Measurements from ENCODE around the gene PABPN1.

PABPN1 gene

DNA sequence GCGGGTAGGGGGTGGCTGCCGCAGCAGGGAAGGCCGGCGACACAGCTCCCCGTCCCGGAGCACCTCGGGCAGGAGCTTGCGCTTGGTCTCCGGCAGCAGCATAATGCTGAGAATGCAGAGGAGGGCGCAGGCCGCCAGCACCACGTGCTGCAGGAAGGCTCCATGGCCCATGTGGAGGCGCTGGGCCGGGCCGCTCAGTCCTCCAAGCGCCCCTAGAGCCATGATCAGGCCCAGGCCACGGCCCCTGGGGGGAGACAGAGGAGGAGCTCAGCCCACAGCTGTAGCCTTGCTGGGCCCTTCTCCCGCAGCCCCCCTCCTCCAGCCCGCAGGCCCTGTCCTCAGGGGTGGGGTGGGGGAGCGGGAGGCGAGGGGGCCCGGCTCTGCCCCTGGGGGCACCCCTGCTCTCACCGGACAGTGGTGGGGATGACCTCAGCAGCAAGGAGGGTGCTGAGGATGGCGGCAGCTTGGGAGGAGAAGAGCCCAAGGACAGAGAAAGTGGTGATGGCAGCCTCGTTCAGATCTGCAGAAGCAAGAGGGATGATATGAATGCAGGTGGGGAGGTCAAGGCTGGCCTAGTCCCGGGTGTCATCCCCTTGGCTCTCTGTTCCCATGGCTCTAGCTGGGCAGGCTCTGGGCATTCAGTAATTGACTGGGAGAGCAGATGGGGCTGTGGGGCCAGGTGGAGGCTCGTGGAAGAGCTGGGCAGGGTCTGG, 25.6 kb downstream of the PABPN1 start:
- Histone ChIP-seq H3K9me3 (ENCODE audit: control insufficient read depth, insufficient read depth, low read length) (no peaks in the 10 kb centered on the region), H3K27me3 (ENCODE audit: control insufficient read depth, insufficient read depth, low read length) (peaks cover 13% of the 10 kb centered on the region), H3K9ac (ENCODE audit: low read depth, low read length) (no peak overlapping the region), H3K4me3 (ENCODE audit: low read depth, low read length) (no peak overlapping the region), H3K4me1 (ENCODE audit: control insufficient read depth, insufficient read depth, low read length) (peaks cover 5% of the 10 kb centered on the region), H3K36me3 (ENCODE audit: control insufficient read depth, insufficient read depth, low read length) (no peaks in the 10 kb centered on the region)

GRCh38 chr14:23347406-23348296, 26.4 kb downstream of the PABPN1 start:
- H3K27me3 ChIP-seq (ENCODE audit: control insufficient read depth, insufficient read depth, low read length), result peaks cover 13% of the 10 kb centered on the region
- H3K36me3 ChIP-seq (ENCODE audit: control insufficient read depth, insufficient read depth, low read length), result no peaks in the 10 kb centered on the region
- H3K9ac ChIP-seq (ENCODE audit: low read depth, low read length), result no peak overlapping the region
- peaks cover 5% of the 10 kb centered on the region for H3K4me1 ChIP-seq (ENCODE audit: control insufficient read depth, insufficient read depth, low read length)
- no peaks in the 10 kb centered on the region for H3K9me3 ChIP-seq (ENCODE audit: control insufficient read depth, insufficient read depth, low read length)
- no peak overlapping the region for H3K4me3 ChIP-seq (ENCODE audit: low read depth, low read length)

DNA sequence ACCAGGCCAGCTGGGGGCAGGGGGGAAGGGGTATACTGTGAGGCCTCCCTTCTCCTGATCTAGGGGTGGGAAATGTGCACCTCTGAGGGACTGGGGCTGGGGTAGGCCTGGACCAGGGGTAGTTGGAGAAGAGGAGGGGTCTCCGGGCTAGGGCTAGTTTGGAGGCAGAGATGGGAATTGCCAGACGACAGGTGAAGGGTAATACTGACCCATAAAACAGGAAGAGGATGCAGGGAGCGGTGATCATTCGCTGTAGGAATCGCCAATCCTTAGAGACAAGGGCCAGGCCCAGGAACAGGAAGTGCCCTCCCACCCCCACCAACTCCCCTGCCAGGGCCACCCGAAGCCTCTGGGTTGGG, 27.0 kb downstream of the PABPN1 start:
- Histone ChIP-seq H3K9ac (ENCODE audit: low read depth, low read length) (no peak overlapping the region), H3K27me3 (ENCODE audit: control insufficient read depth, insufficient read depth, low read length) (peaks cover 17% of the 10 kb centered on the region), H3K9me3 (ENCODE audit: control insufficient read depth, insufficient read depth, low read length) (no peaks in the 10 kb centered on the region), H3K4me1 (ENCODE audit: control insufficient read depth, insufficient read depth, low read length) (peaks cover 5% of the 10 kb centered on the region), H3K36me3 (ENCODE audit: control insufficient read depth, insufficient read depth, low read length) (no peaks in the 10 kb centered on the region), H3K4me3 (ENCODE audit: low read depth, low read length) (no peak overlapping the region)

DNA sequence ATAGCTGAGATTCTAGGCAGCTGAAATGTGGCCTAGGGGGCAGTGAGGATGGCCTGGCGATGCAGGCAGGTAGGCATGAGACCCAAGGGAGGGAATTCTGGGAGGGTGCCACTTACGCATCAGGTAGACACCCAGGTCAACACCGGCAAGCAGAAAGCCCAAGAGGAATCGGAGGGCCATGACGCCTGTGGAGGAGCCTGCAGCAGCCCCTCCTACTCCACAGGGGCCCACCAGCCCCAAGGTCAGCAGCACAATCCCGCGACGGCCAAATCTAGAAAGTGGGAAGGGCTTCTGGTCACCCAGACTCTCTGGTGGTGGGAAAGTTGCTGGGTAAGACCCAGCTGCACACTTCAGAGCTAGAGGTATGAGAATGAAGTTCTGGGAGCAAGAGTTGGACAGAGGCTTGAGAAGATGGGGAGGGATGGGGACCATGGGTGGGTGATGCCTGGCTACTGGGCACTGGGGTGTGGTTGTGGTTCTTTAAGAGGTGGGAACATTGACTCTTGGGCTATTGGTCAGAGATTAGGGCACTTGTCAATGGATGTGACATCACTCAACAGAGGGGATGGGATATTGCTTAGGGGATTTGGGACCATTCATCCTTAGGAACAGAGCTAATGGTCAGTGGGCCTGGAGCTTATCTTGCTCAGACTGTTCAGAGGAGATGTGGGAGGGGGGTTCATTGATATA, 28.0 kb downstream of the PABPN1 start:
- Histone ChIP-seq H3K4me3 (ENCODE audit: low read depth, low read length) (no peak overlapping the region), H3K27me3 (ENCODE audit: control insufficient read depth, insufficient read depth, low read length) (peaks cover 27% of the 10 kb centered on the region), H3K36me3 (ENCODE audit: control insufficient read depth, insufficient read depth, low read length) (no peaks in the 10 kb centered on the region), H3K4me1 (ENCODE audit: control insufficient read depth, insufficient read depth, low read length) (peaks cover 5% of the 10 kb centered on the region), H3K9me3 (ENCODE audit: control insufficient read depth, insufficient read depth, low read length) (no peaks in the 10 kb centered on the region), H3K9ac (ENCODE audit: low read depth, low read length) (no peak overlapping the region)

DNA sequence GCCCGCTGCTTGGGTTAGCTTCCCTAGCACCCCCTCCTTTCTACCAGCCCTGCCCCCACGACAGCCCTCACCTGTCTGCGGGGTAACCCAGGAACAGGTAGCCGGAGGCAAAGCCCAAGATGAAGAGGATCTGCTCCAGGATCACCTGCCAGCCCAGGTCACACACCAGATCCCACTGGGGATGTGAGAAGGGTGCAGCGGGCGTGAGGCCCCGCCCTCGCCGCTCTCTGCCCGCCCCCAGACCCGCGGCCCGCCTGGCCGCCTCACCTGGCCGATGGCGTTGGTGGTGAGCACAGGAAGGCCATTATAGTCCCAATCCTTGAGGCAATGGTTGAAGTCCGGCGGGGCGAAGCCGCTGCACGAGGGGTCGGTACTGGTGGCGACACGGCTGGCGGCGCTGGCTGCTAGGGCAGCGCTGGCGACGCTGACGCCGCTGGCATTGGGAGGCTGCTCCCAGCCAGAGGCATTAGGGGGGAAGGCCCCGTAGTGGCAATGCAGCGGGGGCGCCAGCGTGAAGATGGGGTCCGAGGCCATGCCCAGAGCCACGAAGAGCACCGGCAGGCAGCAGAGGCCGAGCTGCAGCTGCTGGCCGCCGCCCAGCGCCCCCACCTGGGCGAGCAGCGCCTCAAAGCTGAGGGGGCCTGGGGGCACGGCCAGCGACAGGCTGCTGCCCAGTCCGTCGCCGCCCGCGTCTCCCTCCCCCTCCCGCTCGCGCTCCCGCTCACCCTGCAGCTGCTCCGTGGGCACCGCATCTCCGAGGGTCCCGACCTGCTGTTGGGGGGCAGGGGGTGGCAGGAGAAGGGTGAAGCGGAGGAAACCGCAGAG, 30.6 kb downstream of the PABPN1 start:
- no peaks in the 10 kb centered on the region for H3K9me3 ChIP-seq (ENCODE audit: control insufficient read depth, insufficient read depth, low read length)
- no peak overlapping the region for H3K9ac ChIP-seq (ENCODE audit: low read depth, low read length)
- no peaks in the 10 kb centered on the region for H3K4me1 ChIP-seq (ENCODE audit: control insufficient read depth, insufficient read depth, low read length)
- H3K27me3 ChIP-seq (ENCODE audit: control insufficient read depth, insufficient read depth, low read length), result peaks cover 41% of the 10 kb centered on the region
- H3K36me3 ChIP-seq (ENCODE audit: control insufficient read depth, insufficient read depth, low read length), result no peaks in the 10 kb centered on the region
- H3K4me3 ChIP-seq (ENCODE audit: low read depth, low read length), result peak overlapping the region; percentile 72

- H3K4me1 ChIP-seq (ENCODE audit: control insufficient read depth, insufficient read depth, low read length), result no peaks in the 10 kb centered on the region
- peak within 1 kb of the TSS; percentile 72 for H3K4me3 ChIP-seq (ENCODE audit: low read depth, low read length)
- no peaks in the 10 kb centered on the region for H3K9me3 ChIP-seq (ENCODE audit: control insufficient read depth, insufficient read depth, low read length)
- H3K36me3 ChIP-seq (ENCODE audit: control insufficient read depth, insufficient read depth, low read length), result peaks cover 3% of the 10 kb centered on the region
- no peak within 1 kb of the TSS for H3K9ac ChIP-seq (ENCODE audit: low read depth, low read length)
- peaks cover 41% of the 10 kb centered on the region for H3K27me3 ChIP-seq (ENCODE audit: control insufficient read depth, insufficient read depth, low read length)
Measured at GRCh38 chr14:23352506-23353432, 31.5 kb downstream of the PABPN1 start, which contains the start of gene SLC22A17. Gene SLC22A17, minus strand, starts transcription at chr14:23352887.

GRCh38 chr14:23353433-23353780, 32.1 kb downstream of the PABPN1 start:
- Histone ChIP-seq H3K4me3 (ENCODE audit: low read depth, low read length) (peak overlapping the region; percentile 72), H3K9ac (ENCODE audit: low read depth, low read length) (no peak overlapping the region), H3K27me3 (ENCODE audit: control insufficient read depth, insufficient read depth, low read length) (peaks cover 41% of the 10 kb centered on the region), H3K4me1 (ENCODE audit: control insufficient read depth, insufficient read depth, low read length) (no peaks in the 10 kb centered on the region), H3K36me3 (ENCODE audit: control insufficient read depth, insufficient read depth, low read length) (peaks cover 3% of the 10 kb centered on the region), H3K9me3 (ENCODE audit: control insufficient read depth, insufficient read depth, low read length) (no peaks in the 10 kb centered on the region)

DNA sequence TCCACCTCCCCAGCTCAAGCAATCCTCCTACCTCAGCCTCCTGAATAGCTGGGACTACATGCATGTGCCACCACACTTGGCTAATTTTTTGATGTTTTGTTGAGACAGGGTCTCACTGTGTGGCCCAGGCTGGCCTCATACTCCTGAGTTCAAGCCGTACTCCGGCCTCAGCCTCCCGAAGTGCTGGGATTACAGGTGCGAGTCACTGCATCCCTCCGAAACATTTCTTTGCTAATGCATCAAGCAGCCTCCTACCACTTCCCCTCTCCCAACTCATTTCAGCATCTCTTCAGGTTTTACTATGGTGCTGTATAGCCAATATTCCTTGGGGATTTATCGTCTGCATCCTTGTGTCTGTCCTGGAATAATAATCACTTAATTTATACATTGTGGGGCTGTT, 33.7 kb downstream of the PABPN1 start:
- Histone ChIP-seq H3K4me1 (ENCODE audit: control insufficient read depth, insufficient read depth, low read length) (no peaks in the 10 kb centered on the region), H3K9ac (ENCODE audit: low read depth, low read length) (no peak overlapping the region), H3K36me3 (ENCODE audit: control insufficient read depth, insufficient read depth, low read length) (peaks cover 3% of the 10 kb centered on the region), H3K9me3 (ENCODE audit: control insufficient read depth, insufficient read depth, low read length) (no peaks in the 10 kb centered on the region), H3K4me3 (ENCODE audit: low read depth, low read length) (no peak overlapping the region), H3K27me3 (ENCODE audit: control insufficient read depth, insufficient read depth, low read length) (peaks cover 41% of the 10 kb centered on the region)

DNA sequence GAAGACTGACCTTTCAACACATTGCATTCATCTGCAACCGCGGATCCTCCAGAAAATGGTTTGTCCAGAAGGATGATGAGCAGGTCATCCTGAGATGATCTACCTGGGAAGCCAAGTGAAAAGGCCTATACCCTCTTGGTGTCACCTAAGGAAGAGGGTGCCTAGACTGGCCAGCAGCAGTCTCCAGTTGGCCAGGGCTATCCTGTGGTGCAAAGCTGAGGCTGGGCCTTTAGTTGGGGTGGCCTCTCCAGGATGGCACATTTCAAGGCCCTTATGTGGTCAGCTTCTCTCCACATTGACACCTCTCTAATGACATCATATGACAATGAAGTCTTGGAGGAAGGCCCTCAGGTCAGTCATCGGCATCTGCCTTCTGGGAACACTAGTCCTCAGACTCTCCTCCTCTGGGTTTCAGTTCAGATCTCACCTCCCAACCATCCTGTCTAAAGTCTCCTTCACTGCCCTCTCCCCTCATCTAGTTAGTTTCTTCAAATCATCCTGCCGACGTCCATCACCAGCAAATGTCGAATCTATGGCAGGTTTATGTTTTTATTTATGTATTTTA, 34.7 kb downstream of the PABPN1 start:
- H3K4me1 ChIP-seq (ENCODE audit: control insufficient read depth, insufficient read depth, low read length), result peaks cover 2% of the 10 kb centered on the region
- peaks cover 36% of the 10 kb centered on the region for H3K27me3 ChIP-seq (ENCODE audit: control insufficient read depth, insufficient read depth, low read length)
- no peak overlapping the region for H3K4me3 ChIP-seq (ENCODE audit: low read depth, low read length)
- no peaks in the 10 kb centered on the region for H3K9me3 ChIP-seq (ENCODE audit: control insufficient read depth, insufficient read depth, low read length)
- H3K36me3 ChIP-seq (ENCODE audit: control insufficient read depth, insufficient read depth, low read length), result peaks cover 7% of the 10 kb centered on the region
- no peak overlapping the region for H3K9ac ChIP-seq (ENCODE audit: low read depth, low read length)

- Histone ChIP-seq H3K4me3 (ENCODE audit: low read depth, low read length) (no peak overlapping the region), H3K27me3 (ENCODE audit: control insufficient read depth, insufficient read depth, low read length) (peaks cover 29% of the 10 kb centered on the region), H3K4me1 (ENCODE audit: control insufficient read depth, insufficient read depth, low read length) (peaks cover 2% of the 10 kb centered on the region), H3K9me3 (ENCODE audit: control insufficient read depth, insufficient read depth, low read length) (no peaks in the 10 kb centered on the region), H3K36me3 (ENCODE audit: control insufficient read depth, insufficient read depth, low read length) (peaks cover 7% of the 10 kb centered on the region), H3K9ac (ENCODE audit: low read depth, low read length) (no peak overlapping the region)
Measured at GRCh38 chr14:23356662-23357061, 35.4 kb downstream of the PABPN1 start.

All from iPS-15b (cell line).